Activated CD4-positive, CD25-positive, alpha-beta regulatory T cell treated with anti-CD3 and anti-CD28 coated beads, Interleukin-2, amount 50 U/mL, for 72 hours (primary cell): ENCODE results near the gene MAP2K7.
A peak's percentile ranks its signal among the peaks of the same experiment; 100 is the strongest.

Source experiments
- DNase-seq: peaks from one replicate; pipeline ENCODE4 v3.0.0; 2021

Gene MAP2K7

GRCh38 chr19:7867092-7867844 is 36.4 kb upstream of the MAP2K7 start:
- DNase-seq: no peak

- no peak for DNase-seq
These were observed 35.4 kb upstream of the MAP2K7 start for GRCh38 chr19:7868326-7868670.

GRCh38 chr19:7868671-7869452 is 34.8 kb upstream of the MAP2K7 start:
- DNase-seq: peak; percentile 87

- peak; percentile 79 for DNase-seq
These were observed 34.2 kb upstream of the MAP2K7 start for GRCh38 chr19:7869453-7869909.

- no peak for DNase-seq
These were observed 33.7 kb upstream of the MAP2K7 start for GRCh38 chr19:7869910-7870511.

- DNase-seq: peak; percentile 54
These were observed 32.9 kb upstream of the MAP2K7 start for GRCh38 chr19:7870571-7871436.

GRCh38 chr19:7871437-7872305 is 32.0 kb upstream of the MAP2K7 start:
- DNase-seq: peak; percentile 79

- DNase-seq: no peak
These were observed 31.1 kb upstream of the MAP2K7 start for GRCh38 chr19:7872306-7873204.

GRCh38 chr19:7873304-7874075 is 30.2 kb upstream of the MAP2K7 start:
- no peak for DNase-seq

- DNase-seq: no peak
These were observed 29.4 kb upstream of the MAP2K7 start, which contains the start of gene PRR36 for GRCh38 chr19:7874076-7874896. Gene PRR36 (minus strand): TSS chr19:7874390. CDS start chr19:7873689, 701 bp downstream.

GRCh38 chr19:7874897-7875273 is 28.8 kb upstream of the MAP2K7 start:
- no peak for DNase-seq

- DNase-seq: no peak
These were observed 26.3 kb upstream of the MAP2K7 start for GRCh38 chr19:7877249-7877836.

GRCh38 chr19:7879111-7879807 is 24.4 kb upstream of the MAP2K7 start:
- no peak for DNase-seq

- no peak for DNase-seq
These were observed 23.8 kb upstream of the MAP2K7 start for GRCh38 chr19:7879836-7880235.

- no peak for DNase-seq
These were observed 21.8 kb upstream of the MAP2K7 start for GRCh38 chr19:7881910-7882309.

GRCh38 chr19:7883105-7883504 is 20.6 kb upstream of the MAP2K7 start:
- no peak for DNase-seq

- no peak for DNase-seq
These were observed 19.7 kb upstream of the MAP2K7 start for GRCh38 chr19:7883796-7884570.
